NCI-H2107 (cell line): Measurements from ENCODE around the gene HEG1.
A peak's percentile ranks its signal among the peaks of the same experiment; 100 is the strongest.

Experiments used
- DNase-seq: peaks from one replicate; lab custom pipeline; 2025; lab: John Stamatoyannopoulos, UW

The HEG1 gene

GRCh38 chr3:125069452-125069851 lies 13.7 kb upstream of the HEG1 start:
- no peak for DNase-seq

- DNase-seq: no peak
Measured at GRCh38 chr3:125068265-125068664, 12.5 kb upstream of the HEG1 start.

- DNase-seq: no peak
Measured at GRCh38 chr3:125067225-125067624, 11.4 kb upstream of the HEG1 start.

- no peak for DNase-seq
Measured at GRCh38 chr3:125062904-125063618, 7.3 kb upstream of the HEG1 start.

GRCh38 chr3:125061646-125062045 lies 5.8 kb upstream of the HEG1 start:
- DNase-seq: no peak

- DNase-seq: no peak
Measured at GRCh38 chr3:125061170-125061569, 5.4 kb upstream of the HEG1 start.

- no peak for DNase-seq
Measured at GRCh38 chr3:125059488-125060245, 3.9 kb upstream of the HEG1 start.

GRCh38 chr3:125058959-125059358 lies 3.2 kb upstream of the HEG1 start:
- DNase-seq: no peak

GRCh38 chr3:125058529-125058928 lies 2.7 kb upstream of the HEG1 start:
- no peak for DNase-seq

GRCh38 chr3:125057186-125057850 lies 1.5 kb upstream of the HEG1 start:
- DNase-seq: no peak

GRCh38 chr3:125055331-125055912 lies 375 bp downstream of the HEG1 start:
- no peak for DNase-seq

GRCh38 chr3:125054449-125055329 lies 1.1 kb downstream of the HEG1 start:
- no peak for DNase-seq

- DNase-seq: no peak
Measured at GRCh38 chr3:125054062-125054448, 1.7 kb downstream of the HEG1 start.

- DNase-seq: no peak
Measured at GRCh38 chr3:125053304-125053699, 2.5 kb downstream of the HEG1 start.

- no peak for DNase-seq
Measured at GRCh38 chr3:125052624-125053303, 3.0 kb downstream of the HEG1 start.

GRCh38 chr3:125051715-125052581 lies 3.8 kb downstream of the HEG1 start:
- DNase-seq: no peak

- no peak for DNase-seq
Measured at GRCh38 chr3:125051205-125051604, 4.6 kb downstream of the HEG1 start.

- DNase-seq: peak; percentile 38
Measured at GRCh38 chr3:125050488-125051090, 5.2 kb downstream of the HEG1 start.

- no peak for DNase-seq
Measured at GRCh38 chr3:125048282-125048681, 7.5 kb downstream of the HEG1 start.

GRCh38 chr3:125045965-125046364 lies 9.8 kb downstream of the HEG1 start:
- DNase-seq: no peak
